ENCODE results near the gene ADAMTS9.
"Not testable (repeated sequence)": the region's sequence is repeated elsewhere in the genome, so short reads cannot be mapped to it uniquely, and the experiment has no call there.

ADAMTS9 gene

GRCh38 chr3:64548200-64548889, 139.5 kb downstream of the ADAMTS9 start:
- in situ Hi-C loops (cut with MboI; ENCODE audit: low sequenced_read_pairs), result no loop called here

- in situ Hi-C loops (cut with MboI; ENCODE audit: low sequenced_read_pairs), result no loop called here
Observed at GRCh38 chr3:64546856-64547255, 140.9 kb downstream of the ADAMTS9 start.

- in situ Hi-C loops (cut with MboI; ENCODE audit: low sequenced_read_pairs), result not testable (repeated sequence)
Observed at GRCh38 chr3:64545239-64545638, 142.6 kb downstream of the ADAMTS9 start.

- in situ Hi-C loops (cut with MboI; ENCODE audit: low sequenced_read_pairs), result no loop called here
Observed at GRCh38 chr3:64541803-64542202, 146.0 kb downstream of the ADAMTS9 start.

- in situ Hi-C loops (cut with MboI; ENCODE audit: low sequenced_read_pairs), result no loop called here
Observed at GRCh38 chr3:64539451-64540196, 148.2 kb downstream of the ADAMTS9 start.

GRCh38 chr3:64536166-64536565, 151.6 kb downstream of the ADAMTS9 start:
- in situ Hi-C loops (cut with MboI; ENCODE audit: low sequenced_read_pairs), result no loop called here

- in situ Hi-C loops (cut with MboI; ENCODE audit: low sequenced_read_pairs), result no loop called here
Observed at GRCh38 chr3:64533617-64534317, 154.0 kb downstream of the ADAMTS9 start.

GRCh38 chr3:64530434-64531049, 157.3 kb downstream of the ADAMTS9 start:
- in situ Hi-C loops (cut with MboI; ENCODE audit: low sequenced_read_pairs), result no loop called here

- in situ Hi-C loops (cut with MboI; ENCODE audit: low sequenced_read_pairs), result no loop called here
Observed at GRCh38 chr3:64523324-64523723, 164.5 kb downstream of the ADAMTS9 start.

- in situ Hi-C loops (cut with MboI; ENCODE audit: low sequenced_read_pairs), result no loop called here
Observed at GRCh38 chr3:64520334-64520733, 167.5 kb downstream of the ADAMTS9 start.

GRCh38 chr3:64518950-64519349, 168.8 kb downstream of the ADAMTS9 start:
- in situ Hi-C loops (cut with MboI; ENCODE audit: low sequenced_read_pairs), result no loop called here

- in situ Hi-C loops (cut with MboI; ENCODE audit: low sequenced_read_pairs), result no loop called here
Observed at GRCh38 chr3:64518496-64518895, 169.3 kb downstream of the ADAMTS9 start.

- in situ Hi-C loops (cut with MboI; ENCODE audit: low sequenced_read_pairs), result no loop called here
Observed at GRCh38 chr3:64514889-64515288, 172.9 kb downstream of the ADAMTS9 start.

- in situ Hi-C loops (cut with MboI; ENCODE audit: low sequenced_read_pairs), result no loop called here
Observed at GRCh38 chr3:64509206-64509605, 178.6 kb downstream of the ADAMTS9 start.

GRCh38 chr3:64508140-64508539, 179.7 kb downstream of the ADAMTS9 start:
- in situ Hi-C loops (cut with MboI; ENCODE audit: low sequenced_read_pairs), result no loop called here

GRCh38 chr3:64506255-64506654, 181.5 kb downstream of the ADAMTS9 start:
- in situ Hi-C loops (cut with MboI; ENCODE audit: low sequenced_read_pairs), result no loop called here

- in situ Hi-C loops (cut with MboI; ENCODE audit: low sequenced_read_pairs), result no loop called here
Observed at GRCh38 chr3:64505419-64505818, 182.4 kb downstream of the ADAMTS9 start.

- in situ Hi-C loops (cut with MboI; ENCODE audit: low sequenced_read_pairs), result no loop called here
Observed at GRCh38 chr3:64502284-64502683, 185.5 kb downstream of the ADAMTS9 start.

GRCh38 chr3:64501298-64501906, 186.4 kb downstream of the ADAMTS9 start:
- in situ Hi-C loops (cut with MboI; ENCODE audit: low sequenced_read_pairs), result no loop called here

GRCh38 chr3:64496786-64497490, 190.9 kb downstream of the ADAMTS9 start:
- in situ Hi-C loops (cut with MboI; ENCODE audit: low sequenced_read_pairs), result no loop called here

Data from HL-60/S4 (cell line).